Stimulated activated CD4-positive, alpha-beta T cell treated with anti-CD3 and anti-CD28 coated beads, Interleukin-1b, Interleukin-23, amount 100 ng/mL, for 24 hours (primary cell): Measurements from ENCODE around the gene ACTL7A.
A peak's percentile ranks its signal among the peaks of the same experiment; 100 is the strongest.
"Not testable (repeated sequence)": the region's sequence is repeated elsewhere in the genome, so short reads cannot be mapped to it uniquely, and the experiment has no call there.

Experiments used
- DNase-seq, 4 experiments: peaks; one replicate each; pipeline ENCODE4 v3.0.0-alpha.2; 2020; ENCODE audit warnings: low read depth in 4 of 4, low spot score in 1 of 4

The ACTL7A gene

DNA sequence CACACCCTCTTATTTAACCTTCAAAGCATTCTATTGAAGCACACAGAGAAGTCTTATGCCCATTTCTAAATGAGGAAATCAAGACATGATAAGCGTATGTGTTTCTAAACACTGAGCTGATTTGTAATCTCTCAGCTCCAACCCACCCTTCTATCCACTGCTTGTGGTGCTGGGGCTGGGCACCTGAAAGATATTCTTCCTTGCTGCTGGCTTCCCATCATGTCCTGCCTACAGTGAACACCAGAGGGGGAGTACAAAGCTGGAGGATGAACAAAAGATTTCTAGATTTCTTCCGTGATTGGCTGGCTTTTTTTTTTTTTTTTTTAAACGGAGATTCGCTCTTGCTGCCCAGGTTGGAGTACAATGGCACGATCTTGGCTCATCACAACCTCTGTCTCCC lies 14.4 kb downstream of the ACTL7A start:
- DNase-seq: no peak

DNA sequence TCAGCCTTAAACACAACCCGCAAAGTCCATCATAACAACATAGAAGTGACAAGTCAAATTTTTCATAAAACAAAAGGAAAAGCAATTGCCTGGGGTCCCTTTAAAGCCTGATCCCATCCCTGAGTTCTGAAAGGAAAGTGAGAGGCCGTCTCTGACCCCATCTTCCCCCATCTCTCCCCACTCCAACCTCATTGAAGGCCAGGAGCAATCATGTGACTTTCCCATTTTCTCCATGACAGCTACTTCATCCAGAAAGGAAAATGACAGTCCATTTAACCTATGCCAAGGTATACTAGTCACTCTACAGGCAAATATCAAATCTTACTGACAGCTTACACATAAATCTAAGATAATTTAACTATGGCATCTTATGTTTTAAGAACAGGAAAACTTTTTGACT lies 15.5 kb downstream of the ACTL7A start:
- no peak for DNase-seq

GRCh38 chr9:108880738-108881316 lies 18.8 kb downstream of the ACTL7A start:
- no peak for DNase-seq

DNA sequence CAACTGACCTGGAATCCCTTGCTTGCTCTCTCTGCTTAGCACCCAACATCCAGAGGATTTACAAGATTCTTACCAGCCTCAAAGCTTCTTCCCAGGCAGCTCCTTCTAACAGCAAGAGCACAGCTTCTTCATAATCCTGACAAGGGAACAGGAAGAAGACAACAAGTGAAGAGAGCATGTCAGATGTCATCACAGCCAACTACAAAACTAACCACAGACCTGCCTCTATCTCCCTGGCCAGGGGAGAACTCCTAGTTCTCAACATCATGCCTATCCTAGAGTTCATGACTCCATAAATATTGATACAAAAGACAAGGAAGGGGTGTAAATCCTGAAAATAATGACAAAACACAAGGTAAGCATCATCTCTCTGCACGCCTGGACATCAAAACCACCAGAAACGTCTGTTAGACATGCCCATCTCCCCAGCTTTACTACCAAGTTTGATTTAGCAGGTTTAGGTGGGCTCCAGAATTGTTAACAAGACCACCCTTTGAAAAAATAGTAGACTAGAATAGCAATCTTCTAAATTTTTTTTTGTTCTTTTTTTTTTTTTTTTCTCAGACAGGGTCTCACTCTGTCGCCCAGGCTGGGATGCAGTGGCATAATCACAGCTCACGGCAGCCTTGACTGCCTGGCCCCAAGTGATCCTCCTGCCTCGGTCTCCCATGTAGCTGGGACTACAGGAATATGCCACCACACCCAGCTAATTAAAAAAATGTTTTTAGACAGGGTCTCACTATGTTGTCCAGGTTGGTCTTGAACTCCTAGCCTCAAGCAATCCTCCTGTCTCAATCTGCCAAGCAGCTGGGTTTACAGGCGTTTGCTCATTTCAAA lies 20.2 kb downstream of the ACTL7A start:
- DNase-seq: no peak

- no peak for DNase-seq
Measured at GRCh38 chr9:108883085-108883484, 21.0 kb downstream of the ACTL7A start.

DNA sequence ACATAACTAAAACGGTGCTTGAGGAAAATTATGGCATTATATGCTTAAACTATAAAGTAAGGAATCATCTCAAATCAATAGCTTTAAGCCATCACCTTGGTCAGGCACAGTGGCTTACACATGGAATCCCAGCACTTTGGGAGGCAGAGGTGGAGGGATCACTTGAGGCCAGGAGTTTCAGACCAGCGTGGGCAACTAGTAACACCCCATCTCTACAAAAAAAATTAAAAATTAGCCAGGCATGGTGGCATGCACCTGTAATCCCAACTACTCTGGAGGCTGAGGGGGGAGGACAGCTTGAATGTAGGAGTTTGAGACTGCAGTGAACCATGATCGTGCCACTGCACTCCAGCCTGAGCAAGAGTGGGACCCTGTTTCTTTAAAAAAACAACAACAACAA lies 22.6 kb downstream of the ACTL7A start:
- DNase-seq: no peak

- peak; percentile 20 to 44 (median 30) for DNase-seq
Measured at GRCh38 chr9:108885643-108886348, 23.7 kb downstream of the ACTL7A start.

- not testable (repeated sequence) for DNase-seq
Measured at GRCh38 chr9:108886594-108887271, 24.7 kb downstream of the ACTL7A start.

DNA sequence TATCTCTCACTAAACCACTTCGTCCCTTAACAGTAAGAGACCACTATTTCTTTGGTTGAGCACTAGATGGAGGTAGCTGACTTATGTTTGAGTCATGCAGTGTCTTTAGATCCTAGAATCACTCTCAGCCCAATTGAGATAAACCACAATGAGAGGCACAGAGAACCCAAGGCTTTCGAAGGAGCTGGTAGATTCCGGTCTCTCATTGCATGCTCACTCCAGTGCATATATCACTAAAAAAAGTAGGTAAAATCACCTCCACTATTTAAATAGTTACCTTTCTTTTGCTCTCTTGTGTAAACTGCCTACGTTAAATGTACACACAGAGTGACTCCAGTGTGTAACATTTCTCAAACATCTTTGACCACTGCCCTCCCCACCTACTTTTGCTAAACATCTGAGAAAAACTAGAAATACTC lies 27.6 kb downstream of the ACTL7A start:
- no peak for DNase-seq

- DNase-seq: no peak
Measured at GRCh38 chr9:108894225-108894997, 32.3 kb downstream of the ACTL7A start.

DNA sequence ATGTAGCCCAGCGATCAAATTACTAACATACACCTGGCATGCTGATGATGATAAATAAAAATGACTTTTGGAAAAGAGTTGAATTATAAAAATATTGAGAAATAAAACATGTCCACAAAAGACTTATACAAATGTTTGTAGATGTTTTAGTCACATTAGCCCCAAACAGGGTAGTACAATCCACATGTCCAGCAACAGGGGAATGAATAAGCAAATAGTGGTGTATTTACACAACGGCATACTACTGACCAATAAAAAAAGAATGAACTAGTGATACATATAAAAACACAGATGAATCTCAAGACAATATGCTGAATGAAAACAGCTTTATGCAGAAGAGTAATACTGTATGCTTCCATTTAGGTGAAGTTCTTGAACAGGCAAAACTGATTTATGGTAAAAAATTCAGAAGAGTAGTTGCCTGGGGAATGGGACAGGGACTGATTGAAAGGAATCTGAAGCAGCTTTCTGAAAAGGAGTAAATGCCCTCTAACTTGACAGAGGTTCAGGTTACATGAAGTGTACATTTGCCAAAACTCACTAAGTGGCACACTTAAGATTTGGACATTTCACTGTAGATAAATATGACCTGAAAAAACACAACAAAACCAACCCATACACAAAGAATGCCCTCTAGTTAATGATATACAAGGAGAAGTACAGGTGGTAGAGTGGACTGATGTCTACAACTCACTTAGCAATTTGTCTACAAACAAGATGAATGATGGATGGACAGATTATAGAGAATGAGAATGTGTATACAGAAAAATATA lies 35.4 kb downstream of the ACTL7A start:
- no peak for DNase-seq

- not testable (repeated sequence) for DNase-seq
Measured at GRCh38 chr9:108899023-108899695, 37.1 kb downstream of the ACTL7A start.

GRCh38 chr9:108900176-108900575 lies 38.1 kb downstream of the ACTL7A start:
- DNase-seq: no peak

GRCh38 chr9:108903420-108904103 lies 41.5 kb downstream of the ACTL7A start:
- no peak for DNase-seq

GRCh38 chr9:108904161-108904560 lies 42.1 kb downstream of the ACTL7A start:
- DNase-seq: no peak

DNA sequence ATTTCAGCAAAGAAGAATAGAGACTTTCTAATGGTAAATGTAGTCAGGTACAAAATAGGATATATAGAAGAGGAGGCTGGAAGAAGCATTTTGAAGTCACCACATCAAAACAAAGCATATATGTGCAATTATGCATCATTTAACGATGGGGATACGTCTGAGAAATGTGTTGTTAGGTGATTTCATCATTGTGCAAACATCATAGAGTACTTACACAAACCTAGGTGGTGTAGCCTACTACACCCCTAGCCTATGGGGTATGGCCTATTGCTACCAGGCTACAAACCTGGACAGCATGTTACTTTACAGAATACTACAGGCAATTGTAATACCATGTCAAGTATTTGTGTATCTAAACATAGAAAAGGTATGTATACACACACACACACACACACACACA lies 43.4 kb downstream of the ACTL7A start:
- no peak for DNase-seq

DNA sequence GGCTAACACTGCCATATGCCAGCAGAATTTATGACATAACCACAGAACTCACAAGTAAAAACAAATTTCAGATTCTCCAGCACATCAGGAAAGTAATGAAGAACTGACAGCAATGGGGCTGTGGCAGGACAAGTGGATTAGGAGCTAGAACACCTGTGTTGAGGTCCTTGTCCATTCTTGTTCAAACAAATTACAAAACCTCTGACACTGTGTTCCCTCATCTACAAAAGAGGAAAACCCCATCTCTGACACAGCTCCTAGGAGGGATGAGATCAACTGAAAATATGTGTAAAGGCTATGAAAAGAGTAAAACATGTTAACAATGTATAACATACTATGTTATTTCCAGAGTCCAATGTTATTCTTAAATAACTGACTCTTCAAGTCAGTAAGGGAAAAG lies 48.3 kb downstream of the ACTL7A start:
- no peak for DNase-seq

DNA sequence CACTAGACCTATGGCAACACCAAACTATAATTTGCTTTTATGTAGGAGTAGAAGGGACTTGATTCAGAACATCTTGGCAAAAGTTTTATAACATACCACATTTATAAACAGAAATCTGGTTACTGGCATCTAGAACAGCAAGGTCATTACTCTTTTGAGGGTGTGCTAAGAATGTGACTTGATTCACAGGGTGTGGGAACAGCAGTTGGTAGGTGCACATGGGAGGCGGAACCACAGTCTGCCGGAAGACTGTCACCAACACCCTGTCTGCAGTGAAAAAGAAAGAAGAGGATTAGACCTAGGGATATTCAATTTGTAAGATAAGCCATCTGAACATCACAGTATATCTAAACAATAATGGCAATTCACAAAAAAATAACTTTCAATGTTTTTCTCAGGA lies 48.8 kb downstream of the ACTL7A start:
- no peak for DNase-seq

DNA sequence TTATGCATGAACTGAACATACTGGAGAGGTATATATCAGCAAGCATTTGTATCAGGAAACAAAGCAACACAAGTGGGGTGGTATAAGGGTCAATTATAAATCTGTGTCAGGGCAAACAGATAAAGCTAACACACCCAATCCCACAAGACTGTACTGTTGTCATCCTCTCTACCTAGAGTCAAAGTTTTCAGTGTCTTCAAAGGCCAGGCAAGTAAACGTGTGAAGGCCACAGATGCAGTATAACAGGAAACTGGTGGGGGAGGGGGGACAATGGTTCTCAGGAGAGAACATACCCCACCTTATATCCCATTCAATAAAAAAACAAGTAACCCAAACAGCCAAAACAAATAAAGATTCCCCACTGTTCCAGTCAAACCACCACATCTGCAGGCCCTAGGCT lies 49.8 kb downstream of the ACTL7A start:
- DNase-seq: no peak
